PC-3 (cell line): ENCODE measurements around the gene SAP30BP. TPM values are rescaled to one million over a fixed set of nuclear protein-coding genes. Genes with fewer than 3 reads are reported as not detected.

Experiments
- ATAC-seq: fragments of 200-7000 bp; cut with Tn5 transposase; 2 replicates; pipeline ENCODE4 v1.9.1; 2020; ENCODE audit warnings: mild to moderate bottlenecking, moderate library complexity
- BruUV-seq: library from RNA; stranded (reverse); fragments of 400-500 nt; replicated peaks from 2 replicates; lab custom pipeline; 2021; lab: Mats Ljungman, UMichigan
- CTCF ChIA-PET: fragments of 300-600 bp; sonication (Branson Sonifier 250); formaldehyde crosslinking; loops from one replicate; lab custom pipeline; 2022; ENCODE audit warnings: antibody characterized with exemption; lab: Charles Lee
- POLR2A ChIA-PET: fragments of 300-600 bp; sonication (Branson Sonifier 250); formaldehyde crosslinking; loops from one replicate; lab custom pipeline; 2022; ENCODE audit warnings: antibody characterized with exemption; ENCODE audit not compliant: unreplicated experiment; lab: Charles Lee
- DNase-seq: peaks from one replicate; pipeline ENCODE4 v3.0.0-alpha.2; 2015
- H2AFZ ChIP-seq: fragments of 300-600 bp; sonication (generic); 2 replicates; pipeline ENCODE4 v1.6.0; 2016; ENCODE audit warnings: antibody characterized with exemption, low read length
- H3F3A ChIP-seq: fragments of 300-600 bp; sonication (generic); one replicate; pipeline ENCODE4 v1.6.0; 2017; ENCODE audit warnings: antibody characterized with exemption, low read length, control low read depth, mild to moderate bottlenecking; ENCODE audit not compliant: unreplicated experiment
- H3K27ac ChIP-seq: fragments of 300-600 bp; sonication (generic); 2 replicates; pipeline ENCODE4 v1.5.1; 2016; ENCODE audit warnings: mild to moderate bottlenecking, low read length
- H3K27me3 ChIP-seq: fragments of 300-600 bp; sonication (generic); 2 replicates; pipeline ENCODE4 v1.6.1; 2016; ENCODE audit warnings: low read length, mixed read lengths
- H3K36me3 ChIP-seq: fragments of 300-600 bp; sonication (generic); 2 replicates; pipeline ENCODE4 v1.6.1; 2016; ENCODE audit warnings: low read depth, mixed run types, low read length, mixed read lengths
- H3K4me1 ChIP-seq: fragments of 300-600 bp; sonication (generic); 2 replicates; pipeline ENCODE4 v1.5.1; 2016; ENCODE audit warnings: low read length; ENCODE audit not compliant: insufficient read depth
- H3K4me2 ChIP-seq: fragments of 300-600 bp; sonication (generic); 2 replicates; pipeline ENCODE4 v1.6.0; 2016; ENCODE audit warnings: low read length
- H3K4me3 ChIP-seq: fragments of 300-600 bp; sonication (generic); 2 replicates; pipeline ENCODE4 v1.5.1; 2016; ENCODE audit warnings: mild to moderate bottlenecking, low read length, mixed read lengths
- H3K79me2 ChIP-seq: fragments of 300-600 bp; sonication (generic); 2 replicates; pipeline ENCODE4 v1.6.1; 2017; ENCODE audit warnings: low read length, mixed read lengths
- H3K9ac ChIP-seq: fragments of 300-600 bp; sonication (generic); 2 replicates; pipeline ENCODE4 v1.6.0; 2016; ENCODE audit warnings: mild to moderate bottlenecking, low read length
- H3K9me2 ChIP-seq: fragments of 300-600 bp; sonication (generic); replicated peaks from 2 replicates; pipeline ENCODE4 v1.6.1; 2016; ENCODE audit warnings: mixed run types, low read length, mixed read lengths
- H3K9me3 ChIP-seq: fragments of 300-600 bp; sonication (generic); 2 replicates; pipeline ENCODE4 v1.6.1; 2016; ENCODE audit warnings: low read length, mixed read lengths
- H4K20me1 ChIP-seq: fragments of 300-600 bp; sonication (generic); 2 replicates; pipeline ENCODE4 v1.6.1; 2016; ENCODE audit warnings: low read length, mixed read lengths
- EZH2 ChIP-seq: fragments of 300-600 bp; sonication (generic); IDR thresholded peaks from one replicate; pipeline ENCODE4 v1.6.1; 2017; ENCODE audit warnings: antibody characterized with exemption, mild to moderate bottlenecking, low read length; ENCODE audit not compliant: unreplicated experiment
- EZH2phosphoT487 ChIP-seq: fragments of 300-600 bp; sonication (generic); IDR thresholded peaks from 2 replicates; pipeline ENCODE4 v1.6.1; 2018; ENCODE audit warnings: mild to moderate bottlenecking, antibody characterized with exemption, low read length, borderline replicate concordance
- intact Hi-C: fragments of 100-400 bp; cut with micrococcal nuclease; formaldehyde crosslinking; loops from 2 replicates; pipeline ENCODE4 v1.9.0; 2023
- total RNA-seq: library from RNA; depleted of rRNA; stranded (reverse); fragments of >200 nt; gene quantifications from 2 replicates; pipeline ENCODE4 v1.2.3, GENCODE V29; 2014
- TF ChIP-seq, protein P1 (sequence below): fragments of 300-600 bp; sonication (generic); conservative IDR thresholded peaks from 2 replicates; pipeline ENCODE4 v1.5.1; 2017; ENCODE audit warnings: antibody characterized with exemption, low read depth, mild to moderate bottlenecking, low read length

The SAP30BP gene
- total RNA-seq, 1 experiment from 2014 or later: 97.8 TPM

GRCh38 chr17:75634754-75635609, 32.2 kb upstream of the SAP30BP start:
- DNase-seq (no peak), ATAC-seq (no peak)
- intact Hi-C loops: loop anchor here (5.0 kb wide), 1 partner anchor 118 kb away; the partner anchor contains the start of genes CASKIN2 and TSEN54
- ChIA-PET POLR2A (interaction anchor here (0.6 kb wide), 1 partner anchor 146 kb away, joined by 4 read pairs; no protein-coding TSS in a partner anchor), CTCF (interaction anchor here (0.7 to 2.7 kb wide), 3 partner anchors 12 to 113 kb away, joined by 3 to 27 read pairs (median 5); no protein-coding TSS in a partner anchor)
- no peaks in the 10 kb centered on the region for H3K9me3 ChIP-seq
- no peaks in the 10 kb centered on the region for H3K27me3 ChIP-seq
- no peak overlapping the region for H3K4me2 ChIP-seq
- no peaks in the 10 kb centered on the region for H3K9me2 ChIP-seq
- H3F3A ChIP-seq: no peaks in the 10 kb centered on the region
- peaks cover 21% of the 10 kb centered on the region for H3K4me1 ChIP-seq
- H3K4me3 ChIP-seq: no peak overlapping the region
- BruUV-seq: no TSS peak
- TF ChIP-seq EZH2 (no peak), EZH2phosphoT487 (no peak)
- TF ChIP-seq, protein P1, sequence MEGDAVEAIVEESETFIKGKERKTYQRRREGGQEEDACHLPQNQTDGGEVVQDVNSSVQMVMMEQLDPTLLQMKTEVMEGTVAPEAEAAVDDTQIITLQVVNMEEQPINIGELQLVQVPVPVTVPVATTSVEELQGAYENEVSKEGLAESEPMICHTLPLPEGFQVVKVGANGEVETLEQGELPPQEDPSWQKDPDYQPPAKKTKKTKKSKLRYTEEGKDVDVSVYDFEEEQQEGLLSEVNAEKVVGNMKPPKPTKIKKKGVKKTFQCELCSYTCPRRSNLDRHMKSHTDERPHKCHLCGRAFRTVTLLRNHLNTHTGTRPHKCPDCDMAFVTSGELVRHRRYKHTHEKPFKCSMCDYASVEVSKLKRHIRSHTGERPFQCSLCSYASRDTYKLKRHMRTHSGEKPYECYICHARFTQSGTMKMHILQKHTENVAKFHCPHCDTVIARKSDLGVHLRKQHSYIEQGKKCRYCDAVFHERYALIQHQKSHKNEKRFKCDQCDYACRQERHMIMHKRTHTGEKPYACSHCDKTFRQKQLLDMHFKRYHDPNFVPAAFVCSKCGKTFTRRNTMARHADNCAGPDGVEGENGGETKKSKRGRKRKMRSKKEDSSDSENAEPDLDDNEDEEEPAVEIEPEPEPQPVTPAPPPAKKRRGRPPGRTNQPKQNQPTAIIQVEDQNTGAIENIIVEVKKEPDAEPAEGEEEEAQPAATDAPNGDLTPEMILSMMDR: no peak
- H2AFZ ChIP-seq: no peak overlapping the region
- no peaks in the 10 kb centered on the region for H4K20me1 ChIP-seq
- no peak overlapping the region for H3K27ac ChIP-seq
- H3K9ac ChIP-seq: no peak overlapping the region
- H3K79me2 ChIP-seq: no peaks in the 10 kb centered on the region
- H3K36me3 ChIP-seq: no peaks in the 10 kb centered on the region

DNA sequence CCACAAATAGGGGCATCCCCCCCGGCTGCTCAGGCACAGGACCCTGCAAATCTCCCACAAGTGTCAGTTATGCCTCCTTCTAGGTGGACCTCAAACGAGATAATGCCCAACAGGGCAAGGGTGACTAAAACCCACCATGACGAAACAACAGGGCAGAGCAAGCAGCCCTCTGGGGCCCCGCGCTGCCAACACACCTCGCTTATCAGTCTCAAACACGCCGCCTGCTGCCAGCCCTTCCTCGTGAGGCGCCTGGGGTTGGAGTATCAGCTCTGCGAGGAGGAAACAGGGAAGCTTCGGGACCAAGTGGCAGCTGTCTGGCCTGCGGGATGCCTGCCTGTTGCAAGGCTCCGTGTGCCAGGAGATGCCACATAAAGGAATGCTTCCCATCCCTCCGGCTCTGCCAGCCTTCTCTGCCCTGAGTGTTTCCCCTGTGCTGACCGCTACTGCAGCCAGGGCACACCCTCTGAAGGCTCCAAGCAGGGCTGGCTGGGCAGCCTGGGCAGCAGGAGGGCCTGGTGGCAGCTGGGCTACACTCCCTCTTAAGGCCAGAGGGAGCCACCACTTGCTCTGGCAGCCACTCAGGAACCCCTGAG, 31.4 kb upstream of the SAP30BP start:
- no TSS peak for BruUV-seq

More for the DNA sequence above, 31.4 kb upstream of the SAP30BP start:
- DNase-seq (no peak), ATAC-seq (no peak)
- no peaks in the 10 kb centered on the region for H3K9me3 ChIP-seq
- no peaks in the 10 kb centered on the region for H3K79me2 ChIP-seq
- intact Hi-C loops: no loop called here
- ChIA-PET CTCF (interaction anchor here (0.7 to 1.3 kb wide), 2 partner anchors 11 to 18 kb away, joined by 3 to 5 read pairs; no protein-coding TSS in a partner anchor), POLR2A (interaction anchor here (0.6 kb wide), 1 partner anchor 145 kb away, joined by 4 read pairs; no protein-coding TSS in a partner anchor)
- H3K27ac ChIP-seq: no peak overlapping the region
- no peak overlapping the region for H3K4me3 ChIP-seq
- no peaks in the 10 kb centered on the region for H3K36me3 ChIP-seq
- no peak overlapping the region for H3K4me2 ChIP-seq
- no peaks in the 10 kb centered on the region for H3F3A ChIP-seq
- H4K20me1 ChIP-seq: no peaks in the 10 kb centered on the region
- H3K9ac ChIP-seq: no peak overlapping the region
- H3K9me2 ChIP-seq: no peaks in the 10 kb centered on the region
- H3K4me1 ChIP-seq: peaks cover 25% of the 10 kb centered on the region
- H2AFZ ChIP-seq: no peak overlapping the region
- TF ChIP-seq, protein P1: no peak
- TF ChIP-seq EZH2 (no peak), EZH2phosphoT487 (no peak)
- H3K27me3 ChIP-seq: no peaks in the 10 kb centered on the region
